Fibroblast of lung (primary cell): ENCODE results near the gene ELK1. TPM values are rescaled to one million over a fixed set of nuclear protein-coding genes. Genes with fewer than 3 reads are reported as not detected.

Experiments used
- DNase-seq, 2 donors: peaks; one replicate each; pipeline versions ENCODE4 v3.0.0 to v3.0.0-alpha.2; 2010; ENCODE audit warnings: low read depth in 2 of 2
- H2AFZ ChIP-seq: 2 replicates; pipeline ENCODE4 v1.5.1; 2012; ENCODE audit warnings: low read length, control low read depth, inconsistent platforms
- H3K27ac ChIP-seq: 2 replicates; pipeline ENCODE4 v1.5.1; 2011; ENCODE audit warnings: low read length, control low read depth; ENCODE audit not compliant: insufficient read depth
- H3K27me3 ChIP-seq: 2 replicates; pipeline ENCODE4 v1.5.1; 2011; ENCODE audit warnings: mild to moderate bottlenecking, low read length; ENCODE audit not compliant: control insufficient read depth, insufficient read depth
- H3K36me3 ChIP-seq: 2 replicates; pipeline ENCODE4 v1.5.1; 2011; ENCODE audit warnings: low read length; ENCODE audit not compliant: control insufficient read depth, insufficient read depth
- H3K4me1 ChIP-seq: 2 replicates; pipeline ENCODE4 v1.5.1; 2011; ENCODE audit warnings: low read length; ENCODE audit not compliant: control insufficient read depth, insufficient read depth; ENCODE audit errors: extremely low read depth
- H3K4me2 ChIP-seq: 2 replicates; pipeline ENCODE4 v1.5.1; 2011; ENCODE audit warnings: low read length, control low read depth; ENCODE audit not compliant: insufficient read depth; ENCODE audit errors: extremely low read depth
- H3K4me3 ChIP-seq, 4 experiments: fragments of 200-600 bp in 1 of 4; sonication (generic) in 1 of 4; replicated peaks in 1 of 4; 2 replicates each; pipeline ENCODE4 v1.5.1; 2011 to 2016; ENCODE audit warnings: low read length in 4 of 4, low read depth in 3 of 4, mild to moderate bottlenecking in 3 of 4, control low read depth in 2 of 4, inconsistent platforms in 1 of 4, mixed read lengths in 1 of 4; ENCODE audit not compliant: insufficient read depth in 1 of 4; ENCODE audit errors: control extremely low read depth in 1 of 4
- H3K79me2 ChIP-seq: 2 replicates; pipeline ENCODE4 v1.5.1; 2012; ENCODE audit warnings: mild to moderate bottlenecking, low read length, inconsistent platforms; ENCODE audit not compliant: control insufficient read depth, insufficient read depth
- H3K9ac ChIP-seq: 2 replicates; pipeline ENCODE4 v1.5.1; 2011; ENCODE audit warnings: mild to moderate bottlenecking, low read length, control low read depth; ENCODE audit not compliant: insufficient read depth
- H3K9me3 ChIP-seq: 2 replicates; pipeline ENCODE4 v1.5.1; 2012; ENCODE audit warnings: low read depth, low read length; ENCODE audit not compliant: control insufficient read depth, insufficient read depth
- H4K20me1 ChIP-seq: 2 replicates; pipeline ENCODE4 v1.5.1; 2011; ENCODE audit warnings: low read length; ENCODE audit not compliant: control insufficient read depth, insufficient read depth; ENCODE audit errors: extremely low read depth
- EZH2 ChIP-seq: IDR thresholded peaks from 2 replicates; pipeline ENCODE4 v1.5.1; 2012; ENCODE audit warnings: low read length, control low read depth, mild to moderate bottlenecking; ENCODE audit errors: missing control alignments
- polyA plus RNA-seq, 2 donors: library from polyadenylated mRNA; depleted of rRNA in 1 of 2; stranded (reverse) in 1 of 2; unstranded in 1 of 2; fragments of >200 nt; gene quantifications; 2 replicates each; pipeline ENCODE4 v1.2.1, GENCODE V29; 2011 to 2012; ENCODE audit warnings: missing spikeins in 1 of 2
- total RNA-seq: library from RNA; depleted of rRNA; stranded (reverse); fragments of >200 nt; gene quantifications from 2 replicates; pipeline ENCODE4 v1.2.1, GENCODE V29; 2014
- TF ChIP-seq, protein P1 (sequence below), 2 donors: IDR thresholded peaks in 1 of 2; conservative IDR thresholded peaks in 1 of 2; 1 replicate in 1 of 2; 2 replicates in 1 of 2; pipeline ENCODE4 v1.5.1; 2011 to 2012; ENCODE audit warnings: low read length in 2 of 2, control low read depth in 1 of 2, inconsistent platforms in 1 of 2, low read depth in 1 of 2, mild to moderate bottlenecking in 1 of 2

Gene ELK1
- total and polyA plus RNA-seq, 2 donors (not counting 1 experiment from before 2014, with no cell fraction given): 13.9 to 25.3 TPM

- no peak overlapping the region for H2AFZ ChIP-seq
Observed at GRCh38 chrX:47587091-47587891, 63.1 kb downstream of the ELK1 start.

GRCh38 chrX:47586043-47586787 is 64.1 kb downstream of the ELK1 start:
- DNase-seq: no peak
- H3K4me1 ChIP-seq: no peaks in the 10 kb centered on the region
- H2AFZ ChIP-seq: no peak overlapping the region
- peaks cover 3% of the 10 kb centered on the region for H3K36me3 ChIP-seq
- TF ChIP-seq, protein P1, sequence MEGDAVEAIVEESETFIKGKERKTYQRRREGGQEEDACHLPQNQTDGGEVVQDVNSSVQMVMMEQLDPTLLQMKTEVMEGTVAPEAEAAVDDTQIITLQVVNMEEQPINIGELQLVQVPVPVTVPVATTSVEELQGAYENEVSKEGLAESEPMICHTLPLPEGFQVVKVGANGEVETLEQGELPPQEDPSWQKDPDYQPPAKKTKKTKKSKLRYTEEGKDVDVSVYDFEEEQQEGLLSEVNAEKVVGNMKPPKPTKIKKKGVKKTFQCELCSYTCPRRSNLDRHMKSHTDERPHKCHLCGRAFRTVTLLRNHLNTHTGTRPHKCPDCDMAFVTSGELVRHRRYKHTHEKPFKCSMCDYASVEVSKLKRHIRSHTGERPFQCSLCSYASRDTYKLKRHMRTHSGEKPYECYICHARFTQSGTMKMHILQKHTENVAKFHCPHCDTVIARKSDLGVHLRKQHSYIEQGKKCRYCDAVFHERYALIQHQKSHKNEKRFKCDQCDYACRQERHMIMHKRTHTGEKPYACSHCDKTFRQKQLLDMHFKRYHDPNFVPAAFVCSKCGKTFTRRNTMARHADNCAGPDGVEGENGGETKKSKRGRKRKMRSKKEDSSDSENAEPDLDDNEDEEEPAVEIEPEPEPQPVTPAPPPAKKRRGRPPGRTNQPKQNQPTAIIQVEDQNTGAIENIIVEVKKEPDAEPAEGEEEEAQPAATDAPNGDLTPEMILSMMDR (conservative IDR thresholded peaks at IDR 0.05 in 1 of 2, IDR thresholded peaks at IDR 0.05 in 1 of 2; ENCODE audit: low read depth in 1 of 2, low read length in 2 of 2): no peak
- TF ChIP-seq EZH2: no peak
- H3K27me3 ChIP-seq: no peaks in the 10 kb centered on the region
- no peaks in the 10 kb centered on the region for H3K9me3 ChIP-seq
- H3K9ac ChIP-seq: no peak overlapping the region
- peaks cover 26% of the 10 kb centered on the region for H3K79me2 ChIP-seq
- H4K20me1 ChIP-seq: no peaks in the 10 kb centered on the region
- H3K4me3 ChIP-seq: peak overlapping the region in 1 of 4 experiments; percentile 73
- H3K27ac ChIP-seq: no peak overlapping the region
- H3K4me2 ChIP-seq: peak overlapping the region; percentile 25

More at GRCh38 chrX:47587091-47587891, 63.1 kb downstream of the ELK1 start:
- Histone ChIP-seq H3K4me1 (no peaks in the 10 kb centered on the region), H3K36me3 (peaks cover 3% of the 10 kb centered on the region), H4K20me1 (no peaks in the 10 kb centered on the region), H3K4me3 (no peak overlapping the region), H3K9ac (no peak overlapping the region), H3K27me3 (no peaks in the 10 kb centered on the region), H3K27ac (no peak overlapping the region), H3K4me2 (no peak overlapping the region), H3K9me3 (no peaks in the 10 kb centered on the region), H3K79me2 (peaks cover 25% of the 10 kb centered on the region)
- TF ChIP-seq, protein P1 (conservative IDR thresholded peaks at IDR 0.05 in 1 of 2, IDR thresholded peaks at IDR 0.05 in 1 of 2; ENCODE audit: low read depth in 1 of 2, low read length in 2 of 2): no peak
- no peak for TF ChIP-seq EZH2
- DNase-seq: no peak

Other genes starting within 250 kb of the ELK1 start
- 5.3 and 5.4 TPM in 2 replicates for gene ZNF41, start 167.3 kb downstream of the ELK1 start, total RNA-seq
- 5.2 and 6.6 TPM in 2 replicates for gene ZNF41, start 167.3 kb downstream of the ELK1 start, polyA plus RNA-seq
- gene ARAF, start 89.4 kb downstream of the ELK1 start, total RNA-seq: 10.3 and 14.4 TPM in 2 replicates
- 40.9 and 48.8 TPM in 2 replicates for gene ARAF, start 89.4 kb downstream of the ELK1 start, polyA plus RNA-seq
- gene TIMP1, start 68.1 kb downstream of the ELK1 start, total RNA-seq: 460 and 845 TPM in 2 replicates
- gene TIMP1, start 68.1 kb downstream of the ELK1 start, polyA plus RNA-seq: 1,117 and 2,877 TPM in 2 replicates
- under 0.01 and 0.17 TPM in 2 replicates for gene SYN1, start 30.7 kb downstream of the ELK1 start, total RNA-seq
- gene SYN1, start 30.7 kb downstream of the ELK1 start, polyA plus RNA-seq: 0.56 and 1.4 TPM in 2 replicates
- gene CFP, start 20.6 kb downstream of the ELK1 start, total RNA-seq: under 0.01 and 0.17 TPM in 2 replicates
- 0.08 and 0.17 TPM in 2 replicates for gene CFP, start 20.6 kb downstream of the ELK1 start, polyA plus RNA-seq
- gene UXT, start 8.6 kb upstream of the ELK1 start, total RNA-seq: 111 and 143 TPM in 2 replicates
- gene UXT, start 8.6 kb upstream of the ELK1 start, polyA plus RNA-seq: 114 and 141 TPM in 2 replicates
- 5.4 and 5.6 TPM in 2 replicates for gene ZNF81, start 186.3 kb upstream of the ELK1 start, total RNA-seq
- 2.5 and 3.5 TPM in 2 replicates for gene ZNF81, start 186.3 kb upstream of the ELK1 start, polyA plus RNA-seq